Fibroblast of peridontal ligament (primary cell): ENCODE results near the gene NSRP1.
"Not testable (repeated sequence)": the region's sequence is repeated elsewhere in the genome, so short reads cannot be mapped to it uniquely, and the experiment has no call there.

ENCODE experiments used
- DNase-seq: peaks from one replicate; pipeline ENCODE4 v3.0.0-alpha.2; 2010; ENCODE audit errors: extremely low read depth

Gene NSRP1, protein sequence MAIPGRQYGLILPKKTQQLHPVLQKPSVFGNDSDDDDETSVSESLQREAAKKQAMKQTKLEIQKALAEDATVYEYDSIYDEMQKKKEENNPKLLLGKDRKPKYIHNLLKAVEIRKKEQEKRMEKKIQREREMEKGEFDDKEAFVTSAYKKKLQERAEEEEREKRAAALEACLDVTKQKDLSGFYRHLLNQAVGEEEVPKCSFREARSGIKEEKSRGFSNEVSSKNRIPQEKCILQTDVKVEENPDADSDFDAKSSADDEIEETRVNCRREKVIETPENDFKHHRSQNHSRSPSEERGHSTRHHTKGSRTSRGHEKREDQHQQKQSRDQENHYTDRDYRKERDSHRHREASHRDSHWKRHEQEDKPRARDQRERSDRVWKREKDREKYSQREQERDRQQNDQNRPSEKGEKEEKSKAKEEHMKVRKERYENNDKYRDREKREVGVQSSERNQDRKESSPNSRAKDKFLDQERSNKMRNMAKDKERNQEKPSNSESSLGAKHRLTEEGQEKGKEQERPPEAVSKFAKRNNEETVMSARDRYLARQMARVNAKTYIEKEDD

DNA sequence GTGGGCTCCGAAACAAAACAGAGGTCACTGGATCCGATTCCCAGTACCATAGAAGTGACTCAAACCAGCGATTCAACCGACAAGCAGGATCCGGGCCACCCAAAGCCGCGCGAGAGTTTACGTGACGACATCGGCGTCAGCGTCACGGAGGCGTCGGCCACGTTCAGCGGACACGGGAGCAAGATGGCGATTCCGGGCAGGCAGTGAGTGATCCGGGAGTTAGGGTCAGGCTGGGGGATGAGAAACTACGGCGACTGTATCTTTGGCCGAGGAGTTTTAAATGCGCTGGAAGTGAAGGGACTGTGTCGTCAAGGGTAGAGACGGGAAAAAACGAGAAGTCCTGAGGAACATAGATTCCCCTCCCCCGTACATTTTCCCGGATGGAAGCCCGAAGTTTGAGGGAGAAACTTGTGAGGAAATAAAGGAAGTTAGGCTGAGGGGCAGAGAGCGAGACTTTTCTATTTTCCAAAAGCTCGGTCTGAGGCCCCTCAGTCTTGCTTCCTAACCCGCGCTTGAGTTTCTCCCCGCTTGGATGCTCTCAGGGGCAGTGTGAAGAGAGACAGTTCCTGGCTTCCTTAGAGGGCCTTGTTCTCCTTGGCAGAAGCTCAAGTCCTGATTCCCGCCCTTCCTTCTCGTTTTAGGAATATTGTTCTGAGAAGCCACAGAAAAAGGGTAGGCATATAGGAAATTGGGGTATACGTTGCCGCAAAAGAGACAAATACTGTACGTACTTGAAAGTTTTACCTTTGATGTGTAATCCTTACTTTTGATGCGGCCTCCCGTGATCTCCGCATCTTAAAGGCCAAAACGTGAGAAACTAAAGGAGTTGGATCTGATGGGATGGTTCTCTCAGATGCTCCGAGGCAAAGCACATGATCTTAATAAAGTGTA is at the start of gene NSRP1:
NSRP1 (plus strand) TSS at position 156 of the 891 bp plus-strand sequence; CDS start at position 184, 28 bp downstream.
- peak; percentile 96 for DNase-seq

DNA sequence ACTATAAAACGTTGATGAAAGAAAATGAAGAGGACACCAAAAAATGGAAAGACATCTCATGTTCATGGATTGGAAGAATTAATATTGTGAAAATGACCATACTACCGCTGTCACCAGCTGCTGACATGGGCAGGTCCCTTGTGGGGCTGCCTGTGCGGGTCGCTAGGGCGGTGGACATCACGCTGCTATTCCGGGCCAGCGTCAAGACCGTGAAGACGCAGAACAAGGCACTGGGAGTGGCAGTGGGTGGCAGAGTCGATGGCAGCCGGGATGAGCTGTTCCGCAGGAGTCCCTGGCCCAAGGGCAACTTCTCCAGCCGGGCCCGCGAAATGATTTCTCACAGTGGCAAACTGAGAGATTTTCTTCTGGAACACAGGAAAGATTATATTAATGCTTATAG is 48.2 kb upstream of the NSRP1 start:
- DNase-seq = no peak

DNA sequence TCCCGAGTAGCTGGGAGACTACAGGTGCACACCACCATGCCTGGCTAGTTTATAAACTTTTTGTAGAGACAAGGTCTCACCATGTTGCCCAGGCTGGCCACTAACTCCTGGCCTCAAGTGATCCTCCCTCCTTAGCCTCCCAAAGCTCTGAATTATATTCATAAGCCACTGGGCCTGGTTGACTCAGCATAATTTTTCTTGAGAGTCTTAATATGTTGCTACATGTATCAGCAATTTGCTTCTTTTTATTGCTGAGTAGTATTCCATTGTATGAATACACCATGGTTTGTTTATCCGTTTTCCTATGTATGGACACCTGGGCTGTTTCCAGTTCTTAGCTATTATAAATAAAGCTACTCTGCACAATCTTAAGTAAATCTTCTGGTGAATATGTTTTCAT is 42.4 kb upstream of the NSRP1 start:
- DNase-seq = no peak

DNA sequence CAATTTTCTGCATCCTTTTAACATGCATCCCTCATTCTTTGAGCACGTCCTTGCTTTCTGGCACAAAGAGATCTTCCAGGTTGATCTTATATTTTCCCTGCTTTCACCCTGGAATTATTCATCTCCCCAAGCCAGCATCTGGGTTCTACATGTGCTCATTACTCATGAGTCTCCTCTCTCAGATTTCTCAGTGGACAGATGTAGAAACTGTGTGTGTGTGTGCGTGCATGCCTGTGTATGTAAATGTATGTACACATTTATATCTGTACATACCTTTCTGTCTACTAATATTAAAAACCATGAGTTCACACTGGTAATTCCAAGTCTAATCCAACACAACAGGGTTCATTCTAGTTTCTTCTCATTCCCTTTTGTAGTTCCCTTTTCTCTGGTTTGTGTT is 41.9 kb upstream of the NSRP1 start:
- DNase-seq = no peak

DNA sequence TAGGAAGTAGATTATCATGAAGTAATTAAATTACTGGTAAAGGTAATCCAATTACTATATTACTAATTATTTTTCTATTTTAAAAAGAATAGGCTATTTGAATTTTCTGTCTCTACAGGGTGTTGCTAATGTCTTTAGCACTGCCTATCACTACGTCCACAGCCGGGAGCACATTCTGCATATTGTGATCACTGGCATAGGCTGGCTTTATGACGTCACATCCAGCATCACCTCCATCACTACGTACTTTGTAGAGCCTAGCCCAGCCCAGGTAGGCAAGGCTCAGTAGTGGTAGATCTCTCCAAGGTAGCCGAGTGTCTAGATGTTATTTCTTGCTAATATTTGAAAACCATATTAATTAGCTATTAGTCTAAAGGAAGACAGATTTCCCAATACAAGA is 33.8 kb upstream of the NSRP1 start:
- no peak for DNase-seq

DNA sequence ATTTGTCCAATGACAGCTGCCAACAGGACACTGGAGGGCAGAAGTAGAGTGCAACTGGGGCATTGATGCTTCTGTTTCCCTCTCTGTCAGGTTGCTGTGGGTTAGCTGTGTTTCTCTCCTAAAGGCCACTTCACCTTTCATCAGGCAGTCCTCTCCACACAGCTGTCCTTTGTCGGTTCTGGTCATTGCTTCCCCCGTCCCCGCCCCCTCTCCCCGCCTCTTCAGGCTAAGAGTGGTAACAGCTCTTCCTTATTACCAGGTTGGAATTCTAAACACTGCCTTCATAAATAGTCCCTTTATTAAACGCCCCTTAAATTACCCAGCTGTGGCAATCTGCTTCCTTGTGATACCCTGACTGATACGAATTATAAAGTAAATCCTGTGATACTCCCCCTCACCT is 31.8 kb upstream of the NSRP1 start:
- DNase-seq = no peak

DNA sequence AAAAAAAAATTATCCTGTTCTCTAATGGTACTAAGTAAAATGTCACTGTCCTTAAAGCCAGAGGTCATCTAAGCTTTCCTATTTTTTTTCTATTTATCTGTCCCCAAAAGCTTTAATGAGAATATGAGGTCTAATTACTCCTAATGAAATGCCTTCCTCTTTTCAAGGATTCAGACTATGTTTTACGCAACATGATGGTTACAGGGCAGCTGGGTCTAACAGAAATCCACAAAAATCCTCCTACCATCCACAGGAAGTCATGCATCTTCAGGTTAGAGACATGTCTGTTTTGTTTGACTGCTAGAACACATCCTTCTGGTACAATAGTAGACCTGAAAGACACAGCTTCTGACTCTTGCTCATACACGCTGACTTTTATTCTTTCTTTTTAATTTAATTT is 29.7 kb upstream of the NSRP1 start:
- no peak for DNase-seq

DNA sequence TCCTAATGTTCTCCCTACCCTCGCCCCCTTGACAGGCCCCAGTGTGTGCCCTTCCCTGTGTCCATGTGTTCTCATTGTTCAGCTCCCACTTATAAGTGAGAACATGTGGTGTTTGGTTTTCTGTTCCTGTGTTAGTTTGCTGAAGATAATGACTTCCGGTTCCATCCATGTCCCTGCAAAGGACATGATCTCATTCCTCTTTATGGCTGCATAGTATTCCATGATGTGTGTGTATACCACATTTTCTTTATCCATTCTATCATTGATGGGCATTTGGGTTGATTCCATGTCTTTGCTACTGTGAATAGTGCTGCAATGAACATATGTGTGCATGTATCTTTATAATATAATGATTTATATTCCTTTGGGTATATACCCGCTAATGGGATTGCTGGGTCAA is 29.2 kb upstream of the NSRP1 start:
- DNase-seq = not testable (repeated sequence)

DNA sequence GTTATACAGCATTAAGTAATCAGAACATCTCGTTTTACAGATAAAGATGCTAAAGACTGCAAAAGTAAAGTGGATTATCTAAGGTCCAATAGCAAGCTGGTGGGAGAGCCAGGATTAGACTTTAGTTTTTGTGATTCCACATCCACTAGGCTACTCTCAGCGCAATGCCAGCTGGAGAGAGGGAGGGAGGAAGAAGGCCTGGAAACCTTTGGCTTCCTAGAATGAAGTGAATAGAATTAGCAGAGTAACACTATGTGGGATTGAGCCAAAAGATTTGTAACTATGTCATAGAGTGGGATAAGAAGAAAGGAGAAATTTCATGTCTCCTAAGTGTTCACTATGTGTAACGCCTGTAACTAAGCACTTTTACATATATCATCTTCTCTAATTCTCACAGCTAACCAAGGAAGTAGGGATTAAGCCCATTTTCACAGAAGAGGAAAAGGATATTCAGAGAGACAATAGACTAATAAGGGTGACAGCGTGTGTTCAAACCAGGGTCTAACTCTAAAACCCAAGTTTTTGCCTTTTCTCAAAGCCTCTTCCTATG is 25.4 kb upstream of the NSRP1 start:
- no peak for DNase-seq

DNA sequence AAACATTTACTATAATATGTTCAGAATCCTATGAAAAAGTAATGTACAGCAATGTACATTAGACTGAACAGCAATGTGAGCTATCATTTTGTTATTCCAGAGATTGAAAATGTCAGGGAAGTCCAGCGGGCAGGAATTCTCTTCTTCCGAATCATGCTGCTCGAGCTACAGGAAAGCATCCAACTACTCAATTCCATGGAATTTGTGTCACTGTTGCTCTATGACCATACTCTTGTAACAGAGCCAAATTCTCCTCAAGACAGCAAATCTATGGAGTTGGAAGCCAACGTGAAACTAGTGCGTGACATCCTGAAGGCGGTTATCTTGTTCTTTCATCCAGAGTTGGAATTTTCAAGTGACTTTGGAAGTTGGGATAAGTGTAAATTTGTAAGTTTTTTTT is 24.8 kb upstream of the NSRP1 start:
- peak; percentile 87 for DNase-seq

DNA sequence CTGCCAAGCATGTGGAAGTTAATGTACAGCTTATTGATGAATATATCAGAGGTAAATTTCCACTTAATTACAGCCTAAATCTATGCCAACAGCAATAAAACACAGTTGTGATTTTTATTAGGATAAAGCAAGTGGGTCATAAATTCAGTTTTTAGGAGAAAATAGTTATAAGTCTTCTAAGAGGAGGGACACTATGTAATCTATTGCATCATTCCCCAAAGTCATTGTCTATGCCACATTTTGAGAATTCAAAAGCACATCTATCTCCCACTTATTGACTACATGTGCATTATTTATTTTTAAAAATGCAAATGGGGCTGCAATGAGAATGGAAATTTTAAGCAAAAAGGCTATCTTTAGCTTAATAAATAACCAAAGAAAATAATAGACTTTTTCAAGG is 23.7 kb upstream of the NSRP1 start:
- no peak for DNase-seq

DNA sequence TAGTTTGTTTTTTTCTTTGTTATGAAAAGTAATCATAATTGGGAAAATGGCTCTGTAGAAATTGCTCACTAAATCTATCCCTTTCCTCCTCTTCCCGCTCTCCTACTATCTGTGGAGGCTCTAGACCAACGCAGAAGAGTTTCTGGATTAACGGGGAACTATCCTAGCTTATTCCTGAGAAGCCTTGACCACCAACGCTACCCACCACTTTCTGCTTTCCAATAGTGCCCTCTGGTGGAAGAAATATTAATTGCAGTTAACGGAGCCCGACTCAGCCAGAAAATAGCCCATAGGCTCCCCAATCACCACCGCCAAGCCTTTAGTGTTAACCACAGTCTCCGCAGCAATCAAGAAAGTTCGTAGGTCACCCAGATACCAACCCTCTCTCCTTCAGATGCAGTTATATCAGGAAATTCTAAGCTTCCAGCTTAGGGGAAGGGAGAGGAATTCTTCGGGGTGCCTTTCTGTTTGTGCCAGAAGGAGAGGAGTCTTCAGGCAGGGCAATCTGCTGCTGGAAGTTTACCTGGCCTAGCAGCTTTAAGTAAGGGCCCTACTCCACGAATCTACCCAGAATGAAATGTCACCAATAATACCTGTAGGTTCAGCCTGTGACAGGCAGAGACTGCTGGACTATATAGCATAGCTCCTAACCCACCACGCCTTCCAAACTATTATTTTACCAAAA is 23.0 kb upstream of the NSRP1 start:
- peak; percentile 77 for DNase-seq

DNA sequence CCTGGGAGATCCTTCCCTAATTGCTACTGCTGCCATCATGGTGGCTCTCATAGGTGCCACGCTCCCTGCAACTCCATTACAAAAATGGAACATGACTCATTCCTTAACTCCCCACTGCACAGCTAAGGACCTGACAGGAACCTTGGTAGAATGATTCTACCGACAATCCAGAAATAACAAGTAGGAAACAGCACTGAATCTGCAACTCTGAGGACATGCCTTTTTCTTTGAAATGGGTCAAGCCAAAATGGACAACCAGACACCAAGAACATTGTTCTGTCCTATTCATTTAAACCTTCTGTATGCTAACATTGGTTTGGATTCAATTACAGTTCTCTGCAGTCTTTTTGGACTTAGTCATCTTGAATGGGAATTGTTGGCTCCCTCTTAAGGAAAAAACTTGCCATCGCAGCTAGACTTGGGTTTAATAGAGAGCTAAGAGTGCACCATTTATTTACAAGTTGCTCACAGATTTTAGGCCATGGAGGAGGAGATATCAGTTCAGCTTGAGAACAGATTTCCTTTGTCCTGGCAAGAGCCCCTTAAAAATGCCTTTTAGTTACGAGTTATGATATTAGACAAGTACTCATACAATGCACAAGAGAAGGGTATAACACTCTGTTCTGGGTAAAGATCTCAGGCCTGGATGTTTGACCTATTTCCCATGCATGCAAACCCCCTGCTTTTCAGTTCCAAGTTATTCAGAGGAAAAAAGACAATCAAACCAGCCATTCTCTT is 20.9 kb upstream of the NSRP1 start:
- DNase-seq = peak; percentile 87

DNA sequence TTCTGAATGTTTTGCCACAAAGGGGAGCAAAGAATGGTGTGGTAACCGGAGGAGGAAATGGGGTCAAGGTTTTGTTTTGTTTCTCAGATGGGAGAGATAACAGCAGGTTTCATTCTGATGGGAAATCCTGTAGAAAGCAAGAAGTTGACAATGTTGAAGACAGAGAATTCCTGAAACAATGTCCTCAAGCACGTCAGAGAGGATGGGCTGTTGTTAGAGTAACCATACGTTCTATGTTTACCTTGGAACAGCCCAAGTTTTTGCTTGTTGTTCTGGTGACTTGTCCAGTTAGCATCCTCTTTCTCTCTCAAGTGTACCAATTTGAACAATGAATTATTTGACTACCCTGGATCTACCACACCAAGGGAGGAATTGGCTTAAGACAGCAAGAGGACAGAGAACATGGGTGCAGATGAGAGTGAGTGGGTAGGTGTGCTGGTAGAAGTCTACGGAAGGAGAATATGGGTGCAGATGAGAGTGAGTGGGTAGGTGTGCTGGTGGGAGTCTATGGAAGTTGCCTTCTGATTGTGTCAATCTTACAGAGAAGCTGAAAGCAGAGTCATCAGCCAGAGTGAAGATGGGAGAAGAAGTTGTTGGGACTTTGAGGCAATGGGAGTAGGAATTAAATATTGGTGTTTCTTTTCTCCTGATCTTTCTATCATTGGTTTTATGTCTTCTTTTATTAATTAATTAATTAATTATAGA is 14.8 kb upstream of the NSRP1 start:
- DNase-seq = no peak

DNA sequence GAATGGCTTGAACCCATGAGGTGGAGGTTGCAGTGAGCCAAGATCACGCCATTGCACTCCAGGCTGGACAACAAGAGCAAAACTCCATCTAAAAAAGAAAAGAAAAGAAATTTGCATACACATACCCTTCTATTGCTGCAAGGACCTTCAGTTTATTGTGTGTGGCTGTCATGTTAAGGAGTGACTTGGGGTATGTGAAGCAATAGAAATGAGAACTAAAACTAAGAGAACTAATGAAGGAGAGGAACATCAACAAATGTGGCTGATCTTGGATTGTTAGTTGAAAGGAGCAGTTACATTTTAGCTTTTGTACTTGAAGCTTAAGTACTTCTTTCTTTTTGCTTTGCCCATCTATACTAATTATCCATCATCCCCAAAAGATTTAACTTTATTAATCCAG is 12.7 kb upstream of the NSRP1 start:
- no peak for DNase-seq

DNA sequence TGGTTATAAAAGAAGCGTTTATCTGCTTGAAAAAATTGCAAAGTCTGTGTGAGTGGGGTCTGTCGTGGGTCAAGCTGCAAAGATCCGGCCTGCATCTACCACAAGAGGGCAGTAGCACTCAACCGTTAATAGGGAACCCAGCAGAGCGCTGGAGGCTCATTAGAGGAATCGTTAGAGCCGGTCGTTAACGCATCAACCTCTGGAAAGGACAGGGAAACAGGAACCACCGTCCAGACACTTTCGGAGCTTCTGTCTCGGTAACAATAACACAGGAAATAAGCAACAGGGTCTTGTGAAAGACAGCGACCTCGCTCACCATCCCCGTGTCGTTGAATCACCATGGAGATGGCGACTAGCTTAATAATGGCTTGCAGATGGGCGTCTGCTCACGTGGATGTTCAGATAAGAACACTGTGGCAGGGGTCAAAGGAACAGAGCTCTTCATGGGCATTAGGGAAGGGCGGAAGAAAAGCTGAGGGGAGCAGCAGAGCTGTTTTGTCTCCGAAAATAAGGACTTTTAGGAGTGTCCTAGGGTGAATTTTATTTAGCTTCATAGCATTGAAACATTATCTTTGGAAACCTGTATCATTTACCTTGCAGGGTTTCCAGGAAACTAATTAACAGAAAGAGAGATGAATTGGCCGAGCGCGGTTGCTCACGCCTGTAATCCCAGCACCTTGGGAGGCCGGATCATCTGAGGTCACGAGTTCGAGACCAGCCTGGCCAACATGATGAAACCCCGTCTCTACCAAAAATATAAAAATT is 11.9 kb upstream of the NSRP1 start:
- DNase-seq = peak; percentile 82

DNA sequence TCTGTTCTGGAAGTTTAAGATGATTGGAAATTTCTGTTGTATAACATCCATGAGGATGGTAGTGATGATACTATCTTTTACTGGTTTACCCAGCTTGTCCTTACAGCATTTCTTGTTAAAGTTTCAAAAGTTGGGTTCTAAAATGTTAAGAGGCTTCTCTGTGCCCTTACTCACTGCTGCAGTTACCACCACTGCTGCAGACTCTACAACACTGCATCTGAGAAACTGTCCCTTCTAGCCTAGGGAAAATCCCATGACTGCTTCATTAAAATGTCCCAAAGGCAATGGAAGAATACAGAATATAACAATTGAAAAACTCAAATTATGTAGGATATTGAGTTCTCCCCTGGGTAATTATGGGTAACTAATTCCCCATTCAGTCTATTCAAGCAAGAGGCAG is 3.8 kb upstream of the NSRP1 start:
- no peak for DNase-seq

DNA sequence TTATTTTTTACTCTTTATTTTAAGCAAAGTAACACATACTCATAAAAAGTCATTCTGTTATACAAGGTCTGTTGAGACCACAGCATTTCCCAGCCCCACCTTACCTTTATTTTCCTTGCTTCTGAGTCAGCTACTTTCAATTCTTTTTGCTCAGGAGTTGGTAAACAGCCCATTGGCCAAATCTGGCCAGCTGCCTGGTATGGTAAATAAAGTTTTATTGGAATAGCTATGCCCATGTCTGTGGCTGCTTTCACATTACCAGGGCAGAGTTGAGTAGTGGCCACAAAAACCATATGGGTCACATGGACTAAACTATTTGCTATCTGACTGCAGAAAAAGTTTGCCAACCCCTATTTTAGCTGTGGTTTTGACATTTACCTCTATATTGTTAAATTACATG is 3.4 kb upstream of the NSRP1 start:
- no peak for DNase-seq

DNA sequence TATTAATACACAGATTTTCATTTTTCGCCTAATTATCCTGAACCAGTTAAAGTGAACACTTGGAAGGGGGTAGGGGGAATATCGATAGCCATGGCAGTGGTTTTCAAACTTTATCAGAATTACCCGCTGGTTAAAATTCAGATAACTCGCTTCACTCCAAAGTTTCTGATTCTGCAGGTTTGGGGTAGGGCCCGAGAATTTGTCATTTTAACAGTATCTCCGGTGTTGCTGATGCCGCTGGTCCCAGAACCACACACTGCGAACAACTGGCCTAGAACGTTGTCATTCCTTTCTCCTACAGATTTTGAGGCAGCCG is 313 bp upstream of the NSRP1 start:
- no peak for DNase-seq

DNA sequence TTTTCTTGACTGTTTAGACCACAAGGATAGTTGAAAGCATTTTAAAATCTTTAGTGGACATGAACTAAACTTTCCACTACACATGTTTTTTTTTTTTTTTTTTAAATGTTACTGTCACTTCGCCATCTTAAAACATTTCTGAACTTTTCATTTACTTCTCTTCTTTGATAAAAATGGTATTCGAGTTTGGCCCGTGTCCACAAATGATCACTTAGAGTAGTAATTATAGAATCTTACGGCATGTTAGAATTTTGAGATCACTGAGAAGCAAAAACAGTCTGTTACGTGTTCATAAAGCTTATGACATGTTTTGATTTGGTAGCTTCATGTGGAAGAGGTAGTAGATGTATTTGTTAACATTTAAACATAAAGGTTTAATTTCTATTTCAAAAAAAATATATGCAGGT is 1.1 kb downstream of the NSRP1 start:
- peak; percentile 48 for DNase-seq
